ENCODE data around the gene TBXT. TPM values are rescaled to one million over a fixed set of nuclear protein-coding genes. Genes with fewer than 3 reads are reported as not detected.

Gene TBXT
- polyA plus RNA-seq, 3 donors = 0.07 TPM; not detected in 2

GRCh38 chr6:166119116-166119911, 48.3 kb downstream of the TBXT start:
- no peak for DNase-seq (ENCODE audit: low read depth in 3 of 3, low spot score in 2 of 3)

- no peak for DNase-seq (ENCODE audit: low read depth in 3 of 3, low spot score in 2 of 3)
Observed at GRCh38 chr6:166115609-166116008, 52.0 kb downstream of the TBXT start.

- DNase-seq (ENCODE audit: low read depth in 3 of 3, low spot score in 2 of 3) = no peak
Observed at GRCh38 chr6:166112580-166112979, 55.1 kb downstream of the TBXT start.

GRCh38 chr6:166109608-166110007, 58.0 kb downstream of the TBXT start:
- no peak for DNase-seq (ENCODE audit: low read depth in 3 of 3, low spot score in 2 of 3)

Other genes starting within 250 kb of the TBXT start
- under 1 TPM; 0.21 to 0.35 (median 0.25) TPM for gene PRR18, start 140.5 kb upstream of the TBXT start, polyA plus RNA-seq (ENCODE audit: insufficient read length in 3 of 3)
- 10 to 100 TPM; 65.4 to 68.2 (median 68.1) TPM for gene SFT2D1, start 174.7 kb upstream of the TBXT start, polyA plus RNA-seq (ENCODE audit: insufficient read length in 3 of 3)
- 10 to 100 TPM; 73.7 to 84.1 (median 82.6) TPM for gene MPC1, start 215.1 kb upstream of the TBXT start, polyA plus RNA-seq (ENCODE audit: insufficient read length in 3 of 3)